Measurements from ENCODE around the gene TMEM52. TPM values are rescaled to one million over a fixed set of nuclear protein-coding genes. Genes with fewer than 3 reads are reported as not detected.
A peak's percentile ranks its signal among the peaks of the same experiment; 100 is the strongest.

TMEM52 gene
- total and polyA plus RNA-seq, 2 of the 8 experiments (the other 6 are each of a cell fraction or from before 2014, with no cell fraction given): 14.6 to 30.2 TPM

- no peak overlapping the region for H3K23ac ChIP-seq (ENCODE audit: insufficient read length)
- peaks cover 6% of the 10 kb centered on the region; the same call in 1 of the 2 replicates for H3K23me2 ChIP-seq (ENCODE audit: low read depth, low read length)
- no peak overlapping the region for H3K56ac ChIP-seq (replicated peaks; ENCODE audit: insufficient read length, low read depth, low read length)
- H3K4me2 ChIP-seq (ENCODE audit: insufficient read depth in 1 of 2, low read depth in 2 of 2, low read length in 2 of 2): no peak overlapping the region
- no peak overlapping the region for H2AFZ ChIP-seq (ENCODE audit: low read length)
- ChIA-PET CTCF (ENCODE audit: partially characterized antibody) (interaction anchor here (1.3 to 9.3 kb wide), 7 partner anchors 9 to 102 kb away, joined by 3 to 145 read pairs (median 4); no protein-coding TSS in a partner anchor), POLR2A (ENCODE audit: partially characterized antibody) (interaction anchor here (0.5 to 1.6 kb wide), 3 partner anchors 11 to 108 kb away, joined by 3 to 4 read pairs (median 3); no protein-coding TSS in a partner anchor)
- H3K9me3 ChIP-seq (ENCODE audit: insufficient read depth in 2 of 2, low read depth in 1 of 2, low read length in 1 of 2): peaks cover 0 to 4% of the 10 kb centered on the region in 2 experiments; a peak in 1 of 4 replicates
- H4K8ac ChIP-seq (ENCODE audit: extremely low read depth, insufficient read depth, low read length): no peak overlapping the region
- no peak overlapping the region for H3K4me3 ChIP-seq (ENCODE audit: extremely low read depth in 1 of 4, insufficient read depth in 2 of 4, low read depth in 3 of 4, low read length in 4 of 4)
- DNase-seq (ENCODE audit: low read depth in 1 of 2, low spot score in 2 of 2) (no peak), FAIRE-seq (no peak)
- H2BK5ac ChIP-seq (ENCODE audit: low read depth, low read length): no peak overlapping the region; the same call in 1 of the 2 replicates
- H3K79me1 ChIP-seq (ENCODE audit: low read depth, low read length): no peaks in the 10 kb centered on the region
- no peak overlapping the region for H4K91ac ChIP-seq (replicated peaks; ENCODE audit: insufficient read length, low read length)
- H2BK12ac ChIP-seq (ENCODE audit: low read depth, low read length): no peak overlapping the region
- 90% methylated on average over 17 of the region's 19 CpGs; no CpG with 5 or more reads in 1 of the 2 experiments for WGBS, 2 experiments (ENCODE audit: extremely low coverage in 1 of 2, insufficient coverage in 1 of 2, insufficient read length in 1 of 2, insufficient replicate concordance in 2 of 2, low coverage in 1 of 2, low lambda C conversion rate in 2 of 2, missing lambda C conversion rate in 1 of 2)
- H3K9ac ChIP-seq (replicated peaks in 1 of 4; ENCODE audit: extremely low read depth in 1 of 4, low read depth in 3 of 4, low read length in 3 of 4): no peak overlapping the region; a peak in 1 of 7 replicates
- H2AK5ac ChIP-seq (ENCODE audit: low read depth, low read length): no peak overlapping the region
- 0 out of 2 replicates have a peak overlapping the region, but pooled peaks have one; percentile 46 for H2BK15ac ChIP-seq (ENCODE audit: low read length)
- no peaks in the 10 kb centered on the region for H3K36me3 ChIP-seq (ENCODE audit: control insufficient read depth in 2 of 4, insufficient read depth in 4 of 4, low read length in 3 of 4)
- no peaks in the 10 kb centered on the region for H3K79me2 ChIP-seq (ENCODE audit: control insufficient read depth in 1 of 2, insufficient read depth in 2 of 2, low read length in 2 of 2)
- no peak overlapping the region for H3K18ac ChIP-seq (ENCODE audit: extremely low read depth, low read length)
- H2BK120ac ChIP-seq (replicated peaks; ENCODE audit: low read depth, low read length): no peak overlapping the region
- H4K5ac ChIP-seq (ENCODE audit: insufficient read length, low read depth, low read length): no peak overlapping the region
- H4K20me1 ChIP-seq (replicated peaks in 1 of 2; ENCODE audit: control insufficient read depth in 1 of 2, insufficient read depth in 2 of 2, low read length in 2 of 2): peaks cover 0 to 2% of the 10 kb centered on the region in 2 experiments
- H3K27ac ChIP-seq (ENCODE audit: low read depth, low read length): no peak overlapping the region
- peaks cover 0 to 2% (median 0%) of the 10 kb centered on the region in 4 experiments; a peak in 2 of 7 replicates for H3K4me1 ChIP-seq (replicated peaks in 1 of 4; ENCODE audit: control insufficient read depth in 3 of 4, insufficient read depth in 4 of 4, low read length in 3 of 4)
- no peak overlapping the region for H3K14ac ChIP-seq (ENCODE audit: insufficient read length)
- H3K27me3 ChIP-seq (replicated peaks in 1 of 4; ENCODE audit: control insufficient read depth in 3 of 4, extremely low read depth in 1 of 4, insufficient read depth in 3 of 4, low read length in 3 of 4): no peaks in the 10 kb centered on the region
- H2BK20ac ChIP-seq (ENCODE audit: low read length): no peak overlapping the region
- no peak overlapping the region for H3K4ac ChIP-seq (replicated peaks; ENCODE audit: insufficient read length, low read depth, low read length)
- TF ChIP-seq SIX5 (IDR thresholded peaks at IDR 0.05; ENCODE audit: low read depth, low read length) (no peak), SUZ12 (IDR thresholded peaks at IDR 0.05; ENCODE audit: low read length) (no peak), HDAC2 (IDR thresholded peaks at IDR 0.05; ENCODE audit: borderline replicate concordance in 1 of 2, low read depth in 2 of 2, low read length in 2 of 2) (no peak), CTCF (IDR thresholded peaks at IDR 0.05; ENCODE audit: control extremely low read depth in 1 of 3, insufficient read depth in 1 of 3, low read depth in 1 of 3, low read length in 3 of 3) (no peak), RFX5 (IDR thresholded peaks at IDR 0.05; ENCODE audit: borderline replicate concordance, low read depth, low read length) (no peak), JUN (IDR thresholded peaks at IDR 0.05; ENCODE audit: low read depth, low read length) (no peak), NRF1 (IDR thresholded peaks at IDR 0.05; ENCODE audit: low read depth, low read length) (no peak), SIRT6 (IDR thresholded peaks at IDR 0.05; ENCODE audit: low read length) (no peak), FOSL1 (IDR thresholded peaks at IDR 0.05; ENCODE audit: insufficient read depth, low read depth, low read length) (no peak)
Measured at GRCh38 chr1:1941211-1941841, 22.2 kb upstream of the TMEM52 start.

Measured in H1 (cell line).